ENCODE results near the gene RAPSN.

The RAPSN gene

GRCh38 chr11:47414685-47415070 lies 34.3 kb downstream of the RAPSN start:
- no peak overlapping the region for H3K18ac ChIP-seq (ENCODE audit: low read depth in 1 of 2, low read length in 2 of 2)
- 91% methylated on average over 19 of the region's 19 CpGs for WGBS
- H2BK12ac ChIP-seq (ENCODE audit: low read length in 2 of 2): peak overlapping the region in 1 of 2 experiments; percentile 8
- no peak overlapping the region for H2BK5ac ChIP-seq (ENCODE audit: low read depth, low read length, poor library complexity, severe bottlenecking)
- no peak overlapping the region for H4K8ac ChIP-seq (ENCODE audit: low read length)
- H3K4me1 ChIP-seq (ENCODE audit: control insufficient read depth, insufficient read depth, low read depth, low read length): peaks cover 54% of the 10 kb centered on the region
- peaks cover 19% of the 10 kb centered on the region for H3K79me1 ChIP-seq (replicated peaks; ENCODE audit: low read length, poor library complexity, severe bottlenecking)
- peak overlapping the region; percentile 66 for H3K9ac ChIP-seq (ENCODE audit: low read length)
- peaks cover 73 to 84% of the 10 kb centered on the region in 2 experiments for H3K36me3 ChIP-seq (ENCODE audit: control insufficient read depth in 1 of 2, insufficient read depth in 2 of 2, low read depth in 1 of 2, low read length in 2 of 2)
- H4K91ac ChIP-seq (ENCODE audit: low read length): no peak overlapping the region
- no peak overlapping the region for H2BK120ac ChIP-seq (ENCODE audit: low read depth, low read length)
- no peak overlapping the region for H2BK15ac ChIP-seq (ENCODE audit: low read depth, poor library complexity, severe bottlenecking)
- H3K27ac ChIP-seq (ENCODE audit: low read length, poor library complexity, severe bottlenecking): no peak overlapping the region
- H3K23ac ChIP-seq (ENCODE audit: low read length in 2 of 2): no peak overlapping the region
- H2AFZ ChIP-seq (ENCODE audit: low read depth, low read length): no peak overlapping the region
- H3K4me2 ChIP-seq (ENCODE audit: low read length, poor library complexity, severe bottlenecking): no peak overlapping the region
- no peak overlapping the region for H2AK5ac ChIP-seq (ENCODE audit: low read length, severe bottlenecking)
- no peak overlapping the region for H3K4me3 ChIP-seq (ENCODE audit: insufficient read depth in 1 of 2, low read depth in 1 of 2, low read length in 2 of 2)
- no peak for DNase-seq
- H3K9me3 ChIP-seq (ENCODE audit: control insufficient read depth, low read length): no peaks in the 10 kb centered on the region
- no peak overlapping the region for H3K14ac ChIP-seq (ENCODE audit: low read length in 2 of 2)
- no peaks in the 10 kb centered on the region for H3K27me3 ChIP-seq (ENCODE audit: control insufficient read depth in 1 of 2, insufficient read depth in 1 of 2, low read length in 2 of 2)
- no peak overlapping the region for H3K4ac ChIP-seq (ENCODE audit: low read depth in 1 of 2, low read length in 2 of 2)

- Histone ChIP-seq H3K27ac (ENCODE audit: low read length, poor library complexity, severe bottlenecking) (no peak overlapping the region), H2BK12ac (ENCODE audit: low read length in 2 of 2) (peak overlapping the region in 1 of 2 experiments; percentile 34), H4K8ac (ENCODE audit: low read length) (no peak overlapping the region), H2BK120ac (ENCODE audit: low read depth, low read length) (no peak overlapping the region), H3K79me1 (replicated peaks; ENCODE audit: low read length, poor library complexity, severe bottlenecking) (peaks cover 18% of the 10 kb centered on the region), H4K91ac (ENCODE audit: low read length) (no peak overlapping the region), H2AFZ (ENCODE audit: low read depth, low read length) (no peak overlapping the region), H3K14ac (ENCODE audit: low read length in 2 of 2) (no peak overlapping the region), H3K36me3 (ENCODE audit: control insufficient read depth in 1 of 2, insufficient read depth in 2 of 2, low read depth in 1 of 2, low read length in 2 of 2) (peaks cover 69 to 80% of the 10 kb centered on the region in 2 experiments), H3K4ac (ENCODE audit: low read depth in 1 of 2, low read length in 2 of 2) (no peak overlapping the region), H3K4me3 (ENCODE audit: insufficient read depth in 1 of 2, low read depth in 1 of 2, low read length in 2 of 2) (peak overlapping the region in 1 of 2 experiments; percentile 10), H3K18ac (ENCODE audit: low read depth in 1 of 2, low read length in 2 of 2) (no peak overlapping the region), H3K9me3 (ENCODE audit: control insufficient read depth, low read length) (no peaks in the 10 kb centered on the region), H2BK15ac (ENCODE audit: low read depth, poor library complexity, severe bottlenecking) (no peak overlapping the region), H2BK5ac (ENCODE audit: low read depth, low read length, poor library complexity, severe bottlenecking) (no peak overlapping the region), H3K9ac (ENCODE audit: low read length) (peak overlapping the region; percentile 66), H3K23ac (ENCODE audit: low read length in 2 of 2) (no peak overlapping the region), H3K4me2 (ENCODE audit: low read length, poor library complexity, severe bottlenecking) (no peak overlapping the region), H3K4me1 (ENCODE audit: control insufficient read depth, insufficient read depth, low read depth, low read length) (peaks cover 60% of the 10 kb centered on the region), H3K27me3 (ENCODE audit: control insufficient read depth in 1 of 2, insufficient read depth in 1 of 2, low read length in 2 of 2) (no peaks in the 10 kb centered on the region), H2AK5ac (ENCODE audit: low read length, severe bottlenecking) (peak overlapping the region; percentile 12)
- 62% methylated on average over 16 of the region's 16 CpGs for WGBS
- DNase-seq: peak; percentile 47
Measured at GRCh38 chr11:47413908-47414684, 34.8 kb downstream of the RAPSN start.

- DNase-seq: no peak
- peak overlapping the region in 1 of 2 experiments; percentile 40 for H3K18ac ChIP-seq (ENCODE audit: low read depth in 1 of 2, low read length in 2 of 2)
Measured at GRCh38 chr11:47413351-47413750, 35.6 kb downstream of the RAPSN start.

GRCh38 chr11:47411884-47412746 lies 36.8 kb downstream of the RAPSN start:
- H3K4me1 ChIP-seq (ENCODE audit: control insufficient read depth, insufficient read depth, low read depth, low read length): peaks cover 56% of the 10 kb centered on the region
- H3K14ac ChIP-seq (ENCODE audit: low read length in 2 of 2): no peak overlapping the region
- no peak overlapping the region for H2BK12ac ChIP-seq (ENCODE audit: low read length in 2 of 2)
- H3K9ac ChIP-seq (ENCODE audit: low read length): no peak overlapping the region
- H2AFZ ChIP-seq (ENCODE audit: low read depth, low read length): no peak overlapping the region
- peak overlapping the region; percentile 24 for H4K8ac ChIP-seq (ENCODE audit: low read length)
- H2BK120ac ChIP-seq (ENCODE audit: low read depth, low read length): no peak overlapping the region
- peak overlapping the region; percentile 34 for H4K91ac ChIP-seq (ENCODE audit: low read length)
- no peak overlapping the region for H2BK15ac ChIP-seq (ENCODE audit: low read depth, poor library complexity, severe bottlenecking)
- no peak overlapping the region for H3K4me2 ChIP-seq (ENCODE audit: low read length, poor library complexity, severe bottlenecking)
- H3K79me1 ChIP-seq (replicated peaks; ENCODE audit: low read length, poor library complexity, severe bottlenecking): peaks cover 8% of the 10 kb centered on the region
- DNase-seq: peak; percentile 56
- H3K4me3 ChIP-seq (ENCODE audit: insufficient read depth in 1 of 2, low read depth in 1 of 2, low read length in 2 of 2): no peak overlapping the region
- no peaks in the 10 kb centered on the region for H3K27me3 ChIP-seq (ENCODE audit: control insufficient read depth in 1 of 2, insufficient read depth in 1 of 2, low read length in 2 of 2)
- H3K18ac ChIP-seq (ENCODE audit: low read depth in 1 of 2, low read length in 2 of 2): no peak overlapping the region
- 85% methylated on average over 11 of the region's 12 CpGs for WGBS
- H3K27ac ChIP-seq (ENCODE audit: low read length, poor library complexity, severe bottlenecking): no peak overlapping the region
- peak overlapping the region in 1 of 2 experiments; percentile 68 for H3K4ac ChIP-seq (ENCODE audit: low read depth in 1 of 2, low read length in 2 of 2)
- no peak overlapping the region for H3K23ac ChIP-seq (ENCODE audit: low read length in 2 of 2)
- peak overlapping the region; percentile 1 for H2AK5ac ChIP-seq (ENCODE audit: low read length, severe bottlenecking)
- peaks cover 51 to 60% of the 10 kb centered on the region in 2 experiments for H3K36me3 ChIP-seq (ENCODE audit: control insufficient read depth in 1 of 2, insufficient read depth in 2 of 2, low read depth in 1 of 2, low read length in 2 of 2)
- H2BK5ac ChIP-seq (ENCODE audit: low read depth, low read length, poor library complexity, severe bottlenecking): no peak overlapping the region
- no peaks in the 10 kb centered on the region for H3K9me3 ChIP-seq (ENCODE audit: control insufficient read depth, low read length)

More at GRCh38 chr11:47413351-47413750, 35.6 kb downstream of the RAPSN start:
- no peak overlapping the region for H2AK5ac ChIP-seq (ENCODE audit: low read length, severe bottlenecking)
- no peaks in the 10 kb centered on the region for H3K9me3 ChIP-seq (ENCODE audit: control insufficient read depth, low read length)
- peak overlapping the region in 1 of 2 experiments; percentile 10 for H3K4me3 ChIP-seq (ENCODE audit: insufficient read depth in 1 of 2, low read depth in 1 of 2, low read length in 2 of 2)
- peaks cover 58% of the 10 kb centered on the region for H3K4me1 ChIP-seq (ENCODE audit: control insufficient read depth, insufficient read depth, low read depth, low read length)
- H3K36me3 ChIP-seq (ENCODE audit: control insufficient read depth in 1 of 2, insufficient read depth in 2 of 2, low read depth in 1 of 2, low read length in 2 of 2): peaks cover 62 to 73% of the 10 kb centered on the region in 2 experiments
- 95% methylated on average over 12 of the region's 13 CpGs for WGBS
- H4K91ac ChIP-seq (ENCODE audit: low read length): peak overlapping the region; percentile 73
- H3K27me3 ChIP-seq (ENCODE audit: control insufficient read depth in 1 of 2, insufficient read depth in 1 of 2, low read length in 2 of 2): no peaks in the 10 kb centered on the region
- H2BK5ac ChIP-seq (ENCODE audit: low read depth, low read length, poor library complexity, severe bottlenecking): no peak overlapping the region
- no peak overlapping the region for H3K4me2 ChIP-seq (ENCODE audit: low read length, poor library complexity, severe bottlenecking)
- no peak overlapping the region for H3K23ac ChIP-seq (ENCODE audit: low read length in 2 of 2)
- no peak overlapping the region for H2BK15ac ChIP-seq (ENCODE audit: low read depth, poor library complexity, severe bottlenecking)
- no peak overlapping the region for H3K4ac ChIP-seq (ENCODE audit: low read depth in 1 of 2, low read length in 2 of 2)
- no peak overlapping the region for H3K27ac ChIP-seq (ENCODE audit: low read length, poor library complexity, severe bottlenecking)
- H3K79me1 ChIP-seq (replicated peaks; ENCODE audit: low read length, poor library complexity, severe bottlenecking): peaks cover 11% of the 10 kb centered on the region
- H4K8ac ChIP-seq (ENCODE audit: low read length): peak overlapping the region; percentile 10
- H3K14ac ChIP-seq (ENCODE audit: low read length in 2 of 2): peak overlapping the region in 1 of 2 experiments; percentile 59
- peak overlapping the region in 1 of 2 experiments; percentile 10 for H2BK12ac ChIP-seq (ENCODE audit: low read length in 2 of 2)
- no peak overlapping the region for H2AFZ ChIP-seq (ENCODE audit: low read depth, low read length)
- H3K9ac ChIP-seq (ENCODE audit: low read length): peak overlapping the region; percentile 66
- no peak overlapping the region for H2BK120ac ChIP-seq (ENCODE audit: low read depth, low read length)
